ENCODE results near the gene NDRG3.

GRCh38 chr20:36760647-36761046, 14.8 kb upstream of the NDRG3 start:
- TF ChIP-seq EZH2 (IDR thresholded peaks at IDR 0.05; ENCODE audit: insufficient read depth, poor library complexity, severe bottlenecking) (no peak), EZH2phosphoT487 (IDR thresholded peaks at IDR 0.05; ENCODE audit: insufficient read depth, low read depth) (no peak)

Data from GM23248 (cell line).